Activated naive CD4-positive, alpha-beta T cell (primary cell): ENCODE measurements around the gene ARHGAP45.
A peak's percentile ranks its signal among the peaks of the same experiment; 100 is the strongest.

Experiments used
- DNase-seq, 4 experiments: peaks; one replicate each; lab custom pipeline; 2025; lab: John Stamatoyannopoulos, UW

Gene ARHGAP45

DNA sequence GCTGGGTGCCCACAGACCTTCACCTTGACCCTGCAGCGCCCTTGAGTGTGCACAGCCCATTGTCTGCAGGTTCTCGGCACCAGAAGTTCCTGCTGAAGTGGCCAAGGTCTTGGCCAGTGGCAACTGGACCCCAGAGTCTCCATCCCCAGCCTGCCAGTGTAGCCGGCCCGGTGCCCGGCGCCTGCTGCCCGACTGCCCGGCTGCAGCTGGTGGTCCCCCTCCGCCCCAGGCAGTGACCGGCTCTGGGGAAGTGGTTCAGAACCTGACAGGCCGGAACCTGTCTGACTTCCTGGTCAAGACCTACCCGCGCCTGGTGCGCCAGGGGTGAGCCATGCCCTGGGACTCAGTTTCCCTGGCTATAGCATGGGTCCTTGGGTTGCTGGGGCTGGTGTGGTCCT lies 11.9 kb upstream of the ARHGAP45 start:
- DNase-seq = no peak

DNA sequence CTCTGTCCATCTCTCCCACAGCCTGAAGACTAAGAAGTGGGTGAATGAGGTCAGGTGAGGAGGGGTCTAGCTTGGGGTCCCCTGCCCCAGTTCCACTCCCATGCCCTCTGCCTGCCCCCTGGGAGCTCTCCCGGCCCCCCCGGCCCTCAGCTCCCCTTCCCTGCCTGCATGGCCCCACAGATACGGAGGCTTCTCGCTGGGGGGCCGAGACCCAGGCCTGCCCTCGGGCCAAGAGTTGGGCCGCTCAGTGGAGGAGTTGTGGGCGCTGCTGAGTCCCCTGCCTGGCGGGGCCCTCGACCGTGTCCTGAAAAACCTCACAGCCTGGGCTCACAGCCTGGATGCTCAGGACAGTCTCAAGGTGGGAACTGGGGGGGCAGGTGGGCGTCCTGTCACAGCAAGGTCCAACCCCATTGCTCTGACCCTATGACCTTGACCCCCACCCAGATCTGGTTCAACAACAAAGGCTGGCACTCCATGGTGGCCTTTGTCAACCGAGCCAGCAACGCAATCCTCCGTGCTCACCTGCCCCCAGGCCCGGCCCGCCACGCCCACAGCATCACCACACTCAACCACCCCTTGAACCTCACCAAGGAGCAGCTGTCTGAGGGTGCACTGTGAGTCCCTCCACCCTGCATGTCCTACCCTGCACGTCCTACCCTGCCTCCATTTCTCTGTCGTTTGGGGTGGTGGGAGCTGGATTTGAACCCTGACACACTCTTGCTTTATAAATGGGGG lies 10.9 kb upstream of the ARHGAP45 start:
- DNase-seq = no peak

DNA sequence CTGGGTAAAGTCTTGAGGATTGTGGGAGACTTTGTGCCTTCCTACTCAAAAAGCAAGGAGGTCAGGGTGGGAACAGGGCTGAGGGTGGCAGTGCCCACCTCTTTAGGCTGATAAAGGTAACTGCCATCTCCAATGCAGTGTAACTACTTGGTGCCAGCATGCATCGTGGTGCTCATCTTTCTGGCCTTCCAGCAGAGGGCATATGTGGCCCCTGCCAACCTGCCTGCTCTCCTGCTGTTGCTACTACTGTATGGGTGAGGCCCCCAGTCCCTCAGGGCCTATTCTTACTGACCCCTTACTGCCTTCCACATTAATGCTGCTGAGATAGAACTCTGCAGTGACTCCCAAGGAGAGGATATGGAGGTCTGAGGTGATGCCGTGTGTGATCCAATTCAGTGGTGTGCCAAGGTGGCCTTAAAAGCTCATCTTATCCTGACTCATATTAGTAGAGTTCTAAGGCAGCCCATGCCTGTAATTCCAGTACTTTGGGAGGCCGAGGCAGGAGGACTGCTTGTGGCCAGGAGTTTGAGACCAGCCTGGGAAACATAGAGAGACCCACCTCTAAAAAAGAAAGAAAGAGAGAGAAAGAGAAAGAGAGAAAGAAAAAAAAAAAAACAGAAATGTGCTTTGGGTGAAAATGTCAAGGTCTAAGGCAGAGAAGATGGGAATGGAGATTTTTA lies 9.7 kb upstream of the ARHGAP45 start:
- no peak for DNase-seq

DNA sequence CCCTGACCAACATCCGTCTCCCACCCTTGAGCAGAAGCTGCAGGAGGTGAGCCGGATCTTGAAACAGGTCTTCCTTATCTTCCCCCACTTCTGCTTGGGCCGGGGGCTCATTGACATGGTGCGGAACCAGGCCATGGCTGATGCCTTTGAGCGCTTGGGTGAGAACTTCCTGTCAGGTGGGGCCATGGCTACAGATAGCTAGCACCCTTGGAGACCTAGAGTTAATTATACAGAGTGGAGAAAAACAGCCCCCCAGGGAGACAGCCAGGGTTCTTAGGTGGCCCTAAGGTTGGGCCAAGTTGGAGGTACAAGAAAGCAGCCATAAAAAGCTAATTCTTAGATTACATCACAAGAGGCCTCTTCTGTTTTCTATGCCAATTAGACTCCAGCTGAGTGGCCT lies 8.9 kb upstream of the ARHGAP45 start:
- DNase-seq = no peak

DNA sequence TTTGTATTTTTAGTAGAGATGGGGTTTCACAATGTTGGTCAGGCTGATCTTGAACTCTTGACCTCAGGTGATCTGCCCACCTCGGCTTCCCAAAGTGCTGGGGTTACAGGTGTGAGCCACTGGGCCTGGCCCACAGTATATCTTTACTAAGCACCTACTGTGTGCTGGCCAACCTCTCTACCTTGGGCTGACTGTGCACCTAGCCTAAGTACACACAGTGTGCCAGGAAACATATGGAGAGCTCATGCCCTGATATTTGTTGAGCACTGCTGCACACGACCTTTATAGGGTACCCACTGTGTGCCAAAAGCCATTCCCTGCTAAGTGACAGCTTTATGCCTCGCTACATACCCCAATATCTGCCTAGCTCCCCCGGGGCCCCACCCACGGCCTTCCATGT lies 6.3 kb upstream of the ARHGAP45 start:
- DNase-seq = no peak

DNA sequence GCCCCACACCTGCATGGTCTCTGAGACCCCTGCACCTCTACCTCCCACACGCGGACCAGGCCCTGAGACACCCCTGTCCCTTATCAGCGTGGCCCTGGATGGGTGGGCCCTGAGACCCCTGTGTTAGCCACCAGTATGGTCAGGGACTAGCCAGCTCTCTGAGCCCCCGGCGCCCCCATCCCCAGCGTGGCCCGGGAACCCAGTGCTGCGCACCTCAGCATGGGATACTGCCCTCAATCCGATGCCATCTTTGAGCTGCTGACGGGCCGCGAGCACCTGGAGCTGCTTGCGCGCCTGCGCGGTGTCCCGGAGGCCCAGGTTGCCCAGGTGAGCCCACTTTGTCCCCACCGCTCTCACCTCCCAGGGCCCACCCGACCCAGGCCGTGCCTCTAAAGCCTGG lies 5.0 kb upstream of the ARHGAP45 start:
- DNase-seq = no peak

DNA sequence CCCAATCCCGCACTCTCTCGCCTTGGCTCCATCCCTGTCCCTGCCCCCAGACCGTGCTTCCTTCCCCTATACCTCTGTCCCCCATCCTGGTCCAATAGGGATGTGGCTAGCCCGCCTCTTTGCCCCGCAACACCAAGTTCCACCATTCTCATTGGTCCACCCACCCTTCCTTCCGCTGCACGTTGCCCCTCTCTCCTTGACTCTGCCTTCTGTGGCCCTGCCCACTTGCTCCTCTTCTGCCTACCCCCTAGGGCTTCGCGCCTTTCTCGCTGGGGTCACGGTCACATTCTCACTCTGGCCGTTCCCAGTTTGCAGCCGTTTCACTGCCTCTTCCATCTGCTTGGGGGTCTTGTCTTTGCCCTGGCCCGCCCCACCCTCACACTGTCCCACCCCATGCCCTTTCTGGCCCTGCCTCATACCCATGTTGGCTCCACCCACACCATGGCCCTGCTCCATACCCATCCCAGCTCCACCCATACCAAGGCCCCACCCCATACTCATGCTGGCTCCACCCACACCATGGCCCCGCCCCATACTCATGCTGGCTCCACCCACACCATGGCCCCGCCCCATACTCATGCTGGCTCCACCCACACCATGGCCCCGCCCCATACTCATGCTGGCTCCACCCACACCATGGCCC lies 4.5 kb upstream of the ARHGAP45 start:
- DNase-seq = no peak

DNA sequence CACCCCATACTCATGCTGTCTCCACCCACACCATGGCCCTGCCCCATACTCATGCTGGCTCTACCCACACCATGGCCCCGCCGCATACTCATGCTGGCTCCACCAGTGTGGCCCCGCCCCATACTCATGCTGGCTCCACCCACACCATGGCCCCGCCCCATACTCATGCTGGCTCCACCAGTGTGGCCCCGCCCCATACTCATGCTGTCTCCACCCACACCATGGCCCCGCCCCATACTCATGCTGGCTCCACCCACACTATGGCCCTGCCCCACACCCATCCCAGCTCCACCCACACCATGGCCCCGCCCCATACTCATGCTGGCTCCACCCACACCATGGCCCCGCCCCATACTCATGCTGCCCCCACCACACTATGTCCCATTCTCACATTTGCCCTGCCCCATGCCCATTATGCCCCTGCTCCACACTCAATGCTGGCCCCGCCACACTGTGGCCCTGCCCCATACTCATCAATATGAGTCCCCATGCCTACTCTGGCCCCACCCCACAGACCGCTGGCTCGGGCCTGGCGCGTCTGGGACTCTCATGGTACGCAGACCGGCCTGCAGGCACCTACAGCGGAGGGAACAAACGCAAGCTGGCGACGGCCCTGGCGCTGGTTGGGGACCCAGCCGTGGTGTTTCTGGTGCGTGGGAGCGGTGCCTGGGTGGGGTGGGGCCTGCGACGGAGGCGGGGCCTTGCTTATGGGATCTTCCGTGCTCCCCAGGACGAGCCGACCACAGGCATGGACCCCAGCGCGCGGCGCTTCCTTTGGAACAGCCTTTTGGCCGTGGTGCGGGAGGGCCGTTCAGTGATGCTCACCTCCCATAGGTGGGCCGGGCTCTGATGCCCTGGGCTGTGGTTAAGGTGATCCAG lies 3.7 kb upstream of the ARHGAP45 start:
- DNase-seq = peak; percentile 35 to 55 (median 44)

DNA sequence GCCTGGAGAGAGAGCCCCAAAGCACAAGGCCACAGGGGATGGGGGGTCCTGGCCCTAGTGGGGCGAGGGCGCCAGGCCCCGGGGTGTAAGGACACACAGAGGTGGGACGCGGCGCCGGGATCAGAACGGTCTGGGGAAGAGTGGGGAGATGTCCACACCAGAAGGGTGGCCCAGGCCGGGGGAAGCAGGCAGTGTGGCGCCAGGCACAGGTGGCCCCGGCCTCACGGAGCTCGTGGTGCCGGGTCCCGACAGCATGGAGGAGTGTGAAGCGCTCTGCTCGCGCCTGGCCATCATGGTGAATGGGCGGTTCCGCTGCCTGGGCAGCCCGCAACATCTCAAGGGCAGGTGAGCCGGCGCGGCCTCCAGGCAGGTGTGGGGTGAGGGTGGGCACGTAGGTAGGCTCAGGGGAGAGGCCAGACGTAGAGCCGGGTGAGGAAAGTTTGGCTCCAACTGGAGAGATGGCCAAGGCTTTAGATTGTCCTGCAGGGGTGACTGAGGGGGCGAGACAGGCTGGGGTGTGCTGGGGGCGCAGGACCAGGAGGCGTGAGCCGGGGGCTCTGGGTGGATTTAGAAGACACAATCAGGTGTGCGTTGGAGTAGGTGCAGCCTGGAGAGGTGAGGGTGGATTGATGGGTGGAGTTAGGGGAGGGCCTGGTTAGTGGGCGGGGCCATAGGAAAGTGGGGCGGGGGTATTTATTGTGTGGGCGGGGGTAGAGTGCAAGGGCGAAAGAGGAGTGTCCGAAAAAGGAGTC lies 2.9 kb upstream of the ARHGAP45 start:
- no peak for DNase-seq

DNA sequence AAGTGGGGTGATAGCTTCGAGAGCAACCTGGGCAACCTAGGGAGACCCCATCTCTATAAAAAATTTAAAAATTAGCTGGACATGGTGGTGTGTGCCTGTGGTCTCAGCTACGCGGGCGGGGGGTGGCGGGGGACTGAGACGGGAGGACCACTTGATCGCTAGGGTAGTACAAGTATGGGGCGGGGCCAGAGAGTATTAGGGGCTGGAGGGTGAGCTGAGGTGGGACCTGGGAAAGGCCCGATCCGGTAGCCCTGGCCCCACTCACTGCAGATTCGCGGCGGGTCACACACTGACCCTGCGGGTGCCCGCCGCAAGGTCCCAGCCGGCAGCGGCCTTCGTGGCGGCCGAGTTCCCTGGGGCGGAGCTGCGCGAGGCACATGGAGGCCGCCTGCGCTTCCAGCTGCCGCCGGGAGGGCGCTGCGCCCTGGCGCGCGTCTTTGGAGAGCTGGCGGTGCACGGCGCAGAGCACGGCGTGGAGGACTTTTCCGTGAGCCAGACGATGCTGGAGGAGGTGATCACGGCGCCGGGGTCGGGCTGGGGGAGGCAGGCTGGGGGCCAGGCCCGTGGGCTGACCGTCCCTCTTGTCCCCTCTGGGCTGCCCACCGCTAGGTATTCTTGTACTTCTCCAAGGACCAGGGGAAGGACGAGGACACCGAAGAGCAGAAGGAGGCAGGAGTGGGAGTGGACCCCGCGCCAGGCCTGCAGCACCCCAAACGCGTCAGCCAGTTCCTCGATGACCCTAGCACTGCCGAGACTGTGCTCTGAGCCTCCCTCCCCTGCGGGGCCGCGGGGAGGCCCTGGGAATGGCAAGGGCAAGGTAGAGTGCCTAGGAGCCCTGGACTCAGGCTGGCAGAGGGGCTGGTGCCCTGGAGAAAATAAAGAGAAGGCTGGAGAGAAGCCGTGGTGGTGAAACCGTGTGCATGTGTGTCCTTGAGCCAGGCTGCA lies 2.0 kb upstream of the ARHGAP45 start:
- DNase-seq = peak; percentile 47 to 68 (median 48)

DNA sequence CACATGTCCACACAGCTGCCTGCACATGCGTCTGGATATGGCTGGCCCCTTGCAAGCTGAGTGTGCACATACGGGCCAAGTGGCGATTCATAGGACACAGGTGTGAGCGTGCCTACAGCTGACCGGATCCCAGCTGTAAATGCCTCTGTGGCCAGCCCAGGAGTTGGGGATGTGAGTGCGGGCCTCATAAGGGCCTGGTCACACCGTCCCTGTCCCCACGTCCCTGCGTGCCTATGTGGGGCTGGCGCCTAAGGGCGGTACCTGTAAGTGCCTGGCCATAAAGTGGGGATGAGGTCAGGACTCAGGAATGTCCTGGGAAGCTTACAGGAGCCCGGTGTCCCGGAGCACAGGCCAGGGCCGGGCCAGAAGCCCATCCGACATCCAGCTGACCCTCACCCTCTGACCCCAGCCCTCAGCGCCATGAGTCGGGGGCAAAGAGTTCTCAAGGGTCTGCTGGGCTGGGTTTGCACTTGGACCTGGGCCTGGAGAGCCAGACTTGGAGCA lies 1.3 kb upstream of the ARHGAP45 start:
- no peak for DNase-seq

DNA sequence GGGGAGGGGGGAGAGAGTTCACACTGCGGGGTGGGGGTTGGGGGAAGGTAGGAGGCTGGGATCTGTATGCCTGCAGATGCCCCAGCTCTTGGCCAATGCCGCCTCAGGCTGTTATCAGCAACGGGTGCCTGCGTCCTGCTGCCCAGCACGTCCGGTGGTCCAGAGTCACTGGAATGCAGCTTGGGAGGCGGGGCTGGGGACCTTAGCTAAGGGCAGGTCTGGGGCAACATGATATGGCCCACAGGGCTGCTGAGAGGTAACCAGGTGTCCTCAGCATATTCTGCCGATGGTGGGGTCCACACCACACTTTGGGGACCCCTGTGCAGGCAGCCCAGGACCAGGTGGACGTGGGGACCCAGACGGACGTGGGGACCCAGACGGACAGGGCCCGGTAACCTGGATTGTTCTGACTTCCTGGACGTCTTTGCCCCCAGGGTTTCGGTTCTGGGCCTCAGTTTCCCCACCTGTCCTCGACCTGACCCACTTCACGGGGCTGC lies 668 bp upstream of the ARHGAP45 start:
- no peak for DNase-seq

DNA sequence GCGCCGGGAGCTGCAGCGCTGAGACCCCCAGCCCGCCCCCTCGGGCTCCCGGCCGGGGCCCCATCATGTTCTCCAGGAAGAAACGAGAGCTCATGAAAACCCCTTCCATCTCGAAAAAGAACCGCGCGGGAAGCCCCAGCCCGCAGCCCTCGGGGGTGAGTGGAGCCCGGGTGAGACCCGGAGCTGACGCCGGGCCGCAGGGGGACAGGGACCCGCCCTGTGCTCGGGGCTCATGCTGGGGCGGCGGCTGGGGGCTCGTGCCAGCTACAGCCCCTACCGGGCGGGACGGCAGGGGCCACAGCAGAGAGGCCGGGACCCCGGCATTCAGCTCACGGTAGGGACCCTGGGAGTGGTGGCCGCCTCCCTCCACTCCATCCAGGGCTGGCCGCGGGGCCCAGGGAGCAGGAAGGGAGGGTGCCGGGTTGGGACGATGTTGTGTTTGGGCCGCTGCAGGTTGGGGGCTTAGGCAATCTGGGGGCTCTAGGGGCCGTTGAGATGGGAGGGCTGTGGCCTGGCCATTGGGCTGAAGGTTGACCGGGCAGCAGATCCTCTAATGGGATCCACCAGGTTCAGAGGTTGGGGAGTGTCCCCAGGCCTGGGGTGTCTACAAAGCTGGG lies 482 bp downstream of the ARHGAP45 start:
- peak in 2 of 4 experiments; percentile 64 to 73 for DNase-seq

DNA sequence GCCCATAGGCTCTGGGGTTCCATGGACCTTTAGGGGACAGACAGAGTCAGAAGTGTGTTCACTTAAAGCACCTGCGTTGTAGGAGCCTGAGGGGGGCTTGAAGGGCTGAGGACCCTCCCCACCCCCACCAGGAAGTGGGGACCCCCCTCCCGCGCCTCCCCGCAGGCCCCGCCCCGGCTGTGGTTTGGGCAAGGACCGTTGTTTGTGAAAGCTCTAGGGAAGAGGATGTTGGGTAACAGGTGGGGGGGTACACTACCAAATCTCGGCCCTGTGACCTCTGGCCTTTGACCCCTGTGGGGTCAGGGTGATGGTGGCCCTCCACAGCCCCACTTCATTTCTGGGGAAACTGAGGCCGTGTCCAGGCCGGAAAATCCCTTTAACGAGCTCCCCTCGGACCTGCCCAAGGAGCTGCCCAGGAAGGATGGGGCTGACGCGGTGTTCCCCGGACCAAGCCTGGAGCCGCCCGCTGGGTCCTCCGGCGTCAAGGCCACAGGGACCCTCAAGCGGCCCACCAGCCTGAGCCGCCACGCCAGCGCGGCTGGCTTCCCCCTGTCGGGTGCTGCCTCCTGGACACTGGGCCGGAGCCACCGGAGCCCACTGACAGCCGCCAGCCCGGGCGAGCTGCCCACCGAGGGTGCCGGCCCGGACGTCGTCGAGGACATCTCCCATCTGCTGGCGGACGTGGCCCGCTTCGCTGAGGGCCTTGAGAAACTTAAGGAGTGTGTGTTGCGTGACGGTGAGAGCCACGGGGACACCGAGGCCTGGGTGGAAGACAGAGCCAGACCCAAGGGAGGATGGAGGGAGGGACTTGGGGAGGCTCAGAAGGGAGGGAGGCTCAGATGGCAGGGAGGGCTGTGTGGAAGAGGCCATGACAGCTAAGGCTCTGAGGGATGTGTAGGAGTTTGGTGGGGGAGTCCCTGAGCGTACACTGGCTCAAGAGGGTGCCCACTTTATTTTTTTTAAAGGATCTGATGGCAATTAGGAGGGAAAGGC lies 1.3 kb downstream of the ARHGAP45 start:
- peak in 2 of 4 experiments; percentile 74 to 83 for DNase-seq

DNA sequence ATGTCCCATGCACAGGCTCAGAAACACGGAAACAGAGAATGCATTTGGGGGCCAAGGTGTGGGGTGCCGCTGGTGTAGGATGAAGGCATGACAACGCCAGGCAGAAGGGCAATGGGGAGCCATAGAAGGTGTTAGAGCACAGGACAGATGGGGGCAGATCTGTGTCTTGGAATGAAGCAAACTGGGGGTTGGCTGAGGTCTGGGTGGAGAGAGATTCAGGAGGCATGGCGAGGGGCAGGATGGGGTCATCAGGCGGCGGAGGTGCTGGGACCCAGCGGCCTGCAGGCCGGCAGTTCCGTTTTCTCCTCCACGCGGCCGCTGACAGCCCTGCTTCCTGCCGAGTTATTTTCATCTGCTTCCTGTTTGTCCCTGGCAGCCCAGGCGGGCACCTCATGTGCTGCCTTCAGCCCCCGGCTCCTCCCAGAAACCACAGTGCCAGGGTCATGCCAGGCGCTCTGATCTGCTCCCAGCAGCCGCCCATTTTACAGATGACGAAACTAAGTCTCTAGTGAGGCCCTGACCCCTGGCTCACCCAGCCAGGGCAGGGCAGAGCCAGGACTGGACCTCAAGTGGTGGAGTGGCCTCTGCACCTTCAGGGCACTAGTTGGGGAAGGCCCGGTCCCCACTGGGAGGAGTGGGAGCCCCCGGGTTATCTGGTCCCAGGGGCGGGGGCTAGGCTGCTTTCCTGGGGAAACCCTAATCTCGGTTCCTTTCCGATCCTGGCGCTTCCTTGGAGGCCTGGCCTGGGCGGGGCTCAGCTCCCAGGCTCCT lies 2.2 kb downstream of the ARHGAP45 start:
- peak in 2 of 4 experiments; percentile 47 to 62 for DNase-seq

DNA sequence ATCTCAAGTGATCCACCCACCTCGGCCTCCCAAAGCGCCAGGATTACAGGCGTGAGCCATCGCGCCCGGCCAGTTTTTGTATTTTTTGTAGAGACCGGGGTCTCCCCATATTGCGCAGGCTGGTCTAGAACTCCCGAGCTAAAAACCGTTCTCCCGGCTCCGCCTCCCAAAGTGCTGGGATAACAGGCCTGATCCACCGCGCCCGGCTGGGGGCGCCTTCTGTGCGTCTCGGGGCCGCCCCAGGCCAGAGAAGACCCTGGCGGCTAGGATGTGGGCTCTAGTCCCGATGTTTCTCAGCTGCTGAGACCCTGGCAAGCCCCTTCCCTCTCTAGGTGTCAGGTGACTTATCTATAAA lies 3.6 kb downstream of the ARHGAP45 start:
- DNase-seq = no peak
